ENCODE measurements around the gene CASP3.

Gene CASP3

DNA sequence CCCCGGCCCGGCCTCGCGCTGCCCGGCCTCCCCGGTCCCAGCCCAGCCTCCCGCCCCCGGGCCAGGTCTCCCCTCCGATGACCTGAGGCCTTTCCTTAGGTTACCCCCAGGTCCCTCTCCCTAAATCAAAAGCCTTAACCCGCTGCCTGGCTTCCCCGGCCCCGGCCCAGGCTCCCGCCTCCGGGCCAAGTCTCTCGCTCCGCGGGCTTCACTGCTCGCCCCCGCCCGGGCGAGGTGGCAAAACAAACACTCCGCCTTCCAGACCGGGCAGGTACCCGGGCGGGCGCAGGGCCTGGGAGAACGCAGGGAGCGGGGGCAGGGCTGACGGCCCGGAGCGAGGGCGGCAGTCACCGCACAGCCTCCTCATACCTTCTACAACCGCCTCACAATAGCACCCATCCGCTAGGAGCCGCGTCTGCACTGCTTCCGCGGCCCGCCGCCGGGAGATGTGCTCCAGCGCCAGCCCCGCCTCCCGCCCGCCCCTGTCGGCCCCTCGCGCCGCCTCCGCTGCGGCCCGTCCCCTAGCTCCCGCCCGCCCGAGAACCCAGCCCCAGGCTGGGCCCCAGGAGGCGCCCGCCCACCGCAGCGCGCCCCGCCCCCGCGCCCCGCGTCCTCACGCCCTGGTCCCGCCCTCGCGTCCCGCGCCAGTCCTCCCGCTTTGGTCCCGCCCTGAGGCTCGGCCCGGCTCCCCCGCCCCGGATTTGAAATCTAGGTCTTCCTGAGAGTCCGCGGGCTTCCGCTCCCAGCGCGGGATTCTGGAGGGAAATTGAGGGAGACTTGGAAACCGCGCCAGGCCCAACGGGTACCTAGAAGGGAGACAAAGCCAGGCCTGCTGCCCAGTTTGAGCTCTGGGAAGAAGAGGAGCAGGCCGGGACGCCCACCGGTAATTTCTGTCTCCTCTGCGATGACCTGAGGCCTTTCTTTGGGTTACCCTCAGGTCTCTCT lies at the start of gene CASP3, which contains the start of gene PRIMPOL:
Gene CASP3, minus strand, starts transcription at position 422 of the 945 bp plus-strand sequence. CDS start 10,994 bp downstream, outside the sequence.
Gene PRIMPOL, plus strand, starts transcription at position 713 of the 945 bp plus-strand sequence. CDS start 7,403 bp downstream, outside the sequence.
- DNase-seq (ENCODE audit: low read depth in 2 of 2): peak; percentile 94

DNA sequence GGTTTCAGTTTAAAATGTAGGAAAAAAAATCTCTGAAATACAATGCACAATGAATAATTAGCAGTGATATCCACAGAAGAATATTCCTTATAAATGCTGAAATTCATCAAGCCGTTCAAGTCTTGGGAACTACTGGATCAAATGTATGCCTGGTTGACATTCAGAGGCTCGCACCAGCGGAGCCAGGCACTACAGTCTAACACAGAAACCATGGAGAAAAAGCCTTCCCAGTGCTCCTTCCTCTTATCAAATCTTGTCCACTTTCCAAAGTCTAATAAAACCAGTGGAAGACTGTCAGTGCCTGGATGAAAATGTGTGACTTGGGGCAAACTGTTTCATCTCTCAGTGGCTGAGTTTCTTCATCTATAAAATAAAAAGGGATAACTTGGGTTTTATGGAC lies 48.7 kb upstream of the CASP3 start:
- DNase-seq (ENCODE audit: low read depth in 2 of 2): no peak

DNA sequence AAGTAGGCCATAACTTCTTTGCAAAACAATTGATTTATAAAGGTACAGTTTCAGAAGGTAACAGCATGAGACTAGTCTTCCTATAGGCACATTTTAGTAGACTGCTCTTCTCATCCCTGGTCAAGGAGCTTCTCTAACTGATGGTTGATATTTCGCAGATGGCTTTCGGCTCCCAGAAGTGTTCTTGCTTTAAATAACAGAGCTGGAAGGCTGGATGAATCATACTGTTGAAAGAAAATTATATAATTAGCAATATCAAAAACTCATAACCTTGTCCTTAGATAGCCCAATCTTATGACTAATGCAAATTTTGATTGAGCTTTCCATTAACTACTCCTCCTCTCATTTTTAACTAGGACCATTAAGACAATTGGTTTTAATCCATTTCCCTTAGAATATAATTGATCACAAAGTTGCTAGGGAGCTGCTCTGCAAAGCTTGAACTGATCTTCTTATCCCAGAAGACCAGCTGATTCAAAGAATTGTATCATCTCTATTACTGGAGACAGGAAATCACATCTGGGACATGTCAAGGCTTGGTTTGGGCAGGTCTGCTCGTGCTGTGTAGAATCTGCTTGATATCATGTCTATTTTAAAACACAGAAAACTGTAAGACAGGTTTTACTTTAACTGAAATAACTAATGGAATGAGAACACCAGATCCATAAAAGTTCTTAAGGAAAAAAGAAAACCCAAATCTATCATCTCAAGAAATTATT lies 46.1 kb upstream of the CASP3 start:
- no peak for DNase-seq (ENCODE audit: low read depth in 2 of 2)

DNA sequence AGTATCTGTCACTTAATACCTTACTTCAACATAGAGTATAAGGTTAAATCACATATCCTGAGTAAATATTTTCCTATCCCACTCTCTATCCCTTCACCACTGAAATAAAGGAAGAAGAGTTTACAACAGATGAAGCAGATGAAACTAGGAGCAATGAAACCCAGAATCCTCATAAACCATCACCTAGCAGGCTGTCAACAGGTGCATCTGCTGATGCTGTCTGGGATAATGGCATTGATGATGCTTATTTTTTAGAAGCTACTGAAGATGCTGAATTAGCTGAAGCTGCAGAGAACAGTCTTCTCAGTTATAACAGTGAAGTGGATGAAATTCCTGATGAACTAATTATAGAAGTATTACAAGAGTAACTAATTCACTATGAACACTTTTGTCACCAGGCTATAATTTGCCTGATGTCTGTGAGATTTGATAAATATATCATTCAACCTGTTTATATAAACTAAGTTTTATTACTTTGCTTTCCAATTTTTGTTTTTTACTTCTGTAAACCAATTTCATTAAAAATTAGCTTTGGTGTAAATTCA lies 45.2 kb upstream of the CASP3 start:
- DNase-seq (ENCODE audit: low read depth in 2 of 2): no peak

DNA sequence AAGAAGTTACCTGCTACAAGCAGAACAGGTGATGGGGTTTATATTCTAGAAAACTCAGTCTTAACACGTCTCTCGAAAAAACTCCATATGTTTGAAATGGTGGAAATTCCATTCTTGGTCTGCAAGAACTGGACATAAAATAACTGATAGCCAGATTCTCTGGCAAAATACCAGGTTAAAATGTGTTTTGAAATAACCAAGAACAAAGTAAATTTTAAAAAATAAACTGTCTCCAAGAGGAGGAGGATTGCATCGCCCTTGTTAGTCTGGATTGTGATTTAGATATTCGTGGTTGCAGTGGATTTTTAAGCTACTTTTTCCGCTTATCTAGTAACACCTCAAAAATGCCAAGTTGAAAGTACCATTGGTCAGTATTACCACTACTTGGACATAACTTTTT lies 43.8 kb upstream of the CASP3 start:
- DNase-seq (ENCODE audit: low read depth in 2 of 2): no peak

DNA sequence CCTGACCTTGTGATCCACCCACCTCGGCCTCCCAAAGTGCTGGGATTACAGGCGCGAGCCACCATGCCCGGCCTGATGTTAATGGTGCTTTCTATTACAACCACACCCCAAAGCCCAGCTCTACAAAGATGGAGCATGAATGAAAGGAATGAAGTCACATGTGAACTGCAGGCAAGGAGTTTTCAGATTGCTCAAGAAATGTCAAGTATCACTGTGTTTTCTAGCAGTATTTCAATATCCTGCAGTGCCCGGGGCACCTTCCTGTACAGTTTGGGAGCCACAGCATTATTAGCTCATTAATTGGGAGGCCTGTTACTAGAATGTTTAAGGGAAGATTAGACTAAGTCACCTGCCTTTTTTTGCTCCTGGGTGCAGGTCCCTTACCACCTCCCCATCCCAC lies 40.4 kb upstream of the CASP3 start:
- no peak for DNase-seq (ENCODE audit: low read depth in 2 of 2)

DNA sequence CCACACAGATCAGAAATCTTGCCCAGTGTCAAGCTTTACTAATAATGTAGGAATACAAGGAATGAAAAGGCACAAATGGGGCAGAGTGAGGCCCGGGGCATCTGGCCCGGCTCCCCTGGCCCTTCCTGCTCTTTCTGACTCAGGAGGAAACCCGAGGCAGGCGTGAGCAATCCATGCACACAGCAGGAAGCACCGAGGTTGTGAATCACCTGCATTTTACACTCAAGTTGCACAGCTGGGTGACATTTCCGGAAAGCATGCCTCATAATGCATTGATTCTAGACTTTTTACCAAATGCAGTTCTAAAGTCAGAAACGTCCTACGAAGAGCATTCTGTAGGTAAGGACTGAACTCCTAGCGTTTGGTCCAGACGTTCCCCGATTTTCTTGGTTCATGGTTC lies 39.2 kb upstream of the CASP3 start:
- peak; percentile 16 to 18 for DNase-seq (ENCODE audit: low read depth in 2 of 2)

DNA sequence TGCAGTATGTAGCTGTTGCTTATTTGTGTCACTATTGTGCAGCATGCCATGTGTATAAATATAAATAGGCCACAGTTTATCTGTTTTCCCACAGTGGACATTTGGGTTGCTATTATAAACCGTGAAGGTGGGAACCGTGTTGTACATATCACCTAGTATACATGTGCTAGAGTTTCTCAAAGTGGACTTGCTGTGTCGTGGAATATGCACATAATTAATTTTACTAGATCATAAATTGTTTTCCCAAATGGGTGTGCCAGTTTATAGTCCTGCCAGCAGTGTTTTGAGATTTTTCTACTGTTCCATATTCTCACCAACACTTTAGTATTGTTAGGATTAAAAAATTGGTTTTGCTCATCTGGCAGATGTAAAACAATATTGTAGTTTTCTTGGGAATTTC lies 38.8 kb upstream of the CASP3 start:
- DNase-seq (ENCODE audit: low read depth in 2 of 2): no peak

DNA sequence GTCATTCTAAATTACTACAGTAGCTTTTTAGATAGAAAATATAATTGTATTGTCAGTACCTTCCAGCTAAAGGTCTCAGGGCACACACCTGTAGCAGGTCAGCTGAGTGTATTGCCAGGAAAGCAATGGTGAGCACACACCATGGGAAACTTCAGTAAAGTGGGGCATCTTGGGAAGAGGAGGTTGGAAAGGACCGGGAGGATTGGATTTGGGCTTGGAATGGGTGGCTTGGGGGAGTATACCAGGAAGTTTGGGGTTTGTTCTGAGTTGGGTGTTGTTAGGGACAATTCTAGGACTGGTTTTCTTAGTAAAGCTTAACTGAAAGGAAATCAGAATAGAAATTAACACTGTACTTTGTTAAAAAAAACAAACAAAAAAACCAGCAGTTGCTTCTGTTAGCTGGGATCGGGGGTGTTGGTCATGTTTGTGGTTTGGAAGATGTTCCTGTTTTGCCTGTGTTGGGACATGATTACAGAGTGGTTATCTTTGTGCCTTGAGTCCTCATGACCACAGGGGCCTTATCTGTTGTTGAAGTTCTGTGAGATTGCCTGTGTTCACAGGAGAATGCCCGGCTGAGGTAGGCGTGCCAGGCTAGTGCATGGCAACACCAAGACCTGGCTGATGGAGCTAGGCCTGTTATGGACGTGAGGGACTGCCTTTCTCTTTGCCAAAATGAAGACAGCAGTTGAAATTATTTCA lies 35.4 kb upstream of the CASP3 start:
- DNase-seq (ENCODE audit: low read depth in 2 of 2): no peak

DNA sequence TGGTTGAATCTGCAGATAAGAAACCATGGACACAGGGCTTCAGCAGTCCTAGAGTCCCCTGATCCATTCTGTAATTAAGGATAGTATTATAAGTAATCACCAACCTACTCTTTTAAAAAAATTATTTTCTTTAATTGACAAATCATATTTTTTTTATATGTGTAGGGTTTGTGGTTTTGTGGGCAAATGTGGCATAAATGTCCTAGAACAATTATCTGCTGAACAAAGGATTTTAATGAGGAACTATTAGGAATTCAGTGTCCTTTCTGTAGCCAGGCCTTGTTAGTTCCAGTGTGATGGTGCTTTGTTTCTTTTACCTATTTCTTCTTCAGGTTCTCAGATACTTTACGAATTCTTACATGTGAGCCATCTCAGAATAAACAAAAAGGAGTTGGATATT lies 32.7 kb upstream of the CASP3 start:
- DNase-seq (ENCODE audit: low read depth in 2 of 2): no peak

DNA sequence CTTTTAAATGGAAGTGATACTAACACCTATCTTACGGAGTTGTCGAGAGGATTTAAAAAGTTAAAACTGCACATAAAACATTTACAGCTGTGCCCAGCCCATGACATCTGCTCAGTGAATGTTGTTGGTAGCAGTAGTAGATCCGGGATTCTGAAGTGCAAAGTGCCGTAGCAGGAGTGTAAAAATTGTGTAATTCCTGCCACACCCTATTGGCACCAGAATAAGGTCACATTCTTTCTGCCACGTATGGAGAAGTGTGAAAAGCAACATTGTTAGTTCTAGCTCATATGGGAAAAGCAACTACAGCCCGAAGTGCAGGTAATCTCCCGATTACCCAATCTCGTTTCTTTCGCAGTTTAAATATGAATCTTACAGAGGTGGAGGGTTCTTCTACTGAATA lies 31.5 kb upstream of the CASP3 start:
- DNase-seq (ENCODE audit: low read depth in 2 of 2): no peak

DNA sequence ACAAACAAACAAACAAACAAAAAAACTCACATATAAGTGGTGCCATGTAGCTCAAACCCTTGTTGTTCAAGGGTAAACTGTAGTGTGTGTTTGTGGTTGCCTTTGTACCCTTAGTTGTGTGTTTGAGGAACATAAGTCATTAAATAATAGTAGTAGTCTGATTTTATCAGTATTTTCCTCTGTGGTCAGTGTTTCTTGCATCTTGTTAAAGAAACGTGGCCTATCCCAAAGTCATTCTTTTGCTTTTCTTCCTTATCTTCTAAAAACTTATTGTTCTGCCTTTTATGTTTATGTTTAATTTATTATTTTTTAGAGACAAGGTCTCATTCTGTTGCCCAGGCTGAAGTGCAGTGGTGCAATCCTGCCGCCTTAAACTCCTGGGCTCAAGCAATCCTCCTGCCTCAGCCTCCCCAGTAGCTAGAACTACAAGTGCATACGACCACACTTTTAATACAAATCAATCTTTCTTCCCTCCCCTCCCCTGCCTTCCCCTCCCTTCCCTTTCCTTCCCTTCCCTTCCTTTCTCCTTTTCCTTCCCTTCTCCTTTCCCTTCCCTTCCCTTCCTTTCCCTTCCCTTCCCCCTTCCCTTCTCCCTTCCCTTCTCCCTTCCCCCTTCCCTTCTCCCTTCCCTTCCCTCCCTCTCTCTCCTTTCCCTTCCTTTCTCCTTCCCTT lies 26.7 kb upstream of the CASP3 start:
- DNase-seq (ENCODE audit: low read depth in 2 of 2): no peak

DNA sequence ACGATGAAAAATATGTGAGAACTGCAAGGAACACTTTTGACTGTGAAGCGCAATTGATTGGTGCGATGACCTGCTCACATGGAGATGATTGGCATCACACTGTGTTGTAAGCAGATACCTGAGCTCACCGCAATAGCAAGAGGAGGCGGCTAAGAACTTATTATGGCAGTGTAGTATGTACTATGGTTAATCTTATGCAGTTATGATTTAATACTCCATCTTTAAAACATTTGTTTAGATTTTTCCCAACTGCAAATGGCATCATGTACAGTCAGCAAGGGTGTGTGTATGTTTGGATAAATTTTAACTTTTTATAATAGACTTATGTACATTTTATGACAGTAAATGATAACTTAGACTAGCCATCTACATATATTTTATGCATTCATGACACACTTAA lies 25.8 kb upstream of the CASP3 start:
- no peak for DNase-seq (ENCODE audit: low read depth in 2 of 2)

DNA sequence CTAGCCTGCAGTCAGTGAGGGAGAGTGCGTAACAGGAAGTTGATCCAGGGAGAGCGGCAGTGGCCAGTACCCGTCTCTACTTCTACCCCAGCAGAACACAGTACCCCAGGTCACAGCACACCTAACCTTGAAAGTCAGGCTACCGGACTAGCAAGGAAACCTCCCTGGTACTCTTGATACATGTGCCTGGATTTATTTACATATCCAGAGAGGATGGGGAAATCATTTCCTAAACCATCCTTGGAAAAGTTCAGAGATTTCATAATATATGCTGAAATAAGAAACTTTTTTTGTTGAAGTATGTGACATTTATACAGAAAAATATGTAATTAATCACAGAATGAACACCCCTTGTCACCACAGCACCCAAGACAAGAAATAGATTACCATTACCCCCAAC lies 24.8 kb upstream of the CASP3 start:
- no peak for DNase-seq (ENCODE audit: low read depth in 2 of 2)

DNA sequence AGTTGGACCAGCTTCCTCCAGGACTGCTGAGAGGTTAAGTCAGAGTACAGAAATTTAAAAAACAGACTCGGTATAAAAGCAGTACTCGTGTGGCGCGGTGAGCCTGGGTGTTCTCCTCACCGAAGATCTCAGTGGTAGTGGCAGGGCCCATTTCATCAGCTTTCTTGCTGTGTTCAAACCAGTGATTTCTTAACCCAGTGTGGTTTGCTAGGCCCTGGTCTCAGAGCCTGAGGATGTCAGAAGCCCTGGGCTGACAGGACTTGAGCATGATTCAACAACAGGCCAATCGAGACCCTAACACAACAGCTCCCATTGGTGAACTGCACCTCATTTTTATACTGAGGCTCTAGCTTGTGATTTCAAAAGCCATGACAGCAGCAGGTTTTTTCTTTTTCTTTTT lies 23.5 kb upstream of the CASP3 start:
- no peak for DNase-seq (ENCODE audit: low read depth in 2 of 2)

DNA sequence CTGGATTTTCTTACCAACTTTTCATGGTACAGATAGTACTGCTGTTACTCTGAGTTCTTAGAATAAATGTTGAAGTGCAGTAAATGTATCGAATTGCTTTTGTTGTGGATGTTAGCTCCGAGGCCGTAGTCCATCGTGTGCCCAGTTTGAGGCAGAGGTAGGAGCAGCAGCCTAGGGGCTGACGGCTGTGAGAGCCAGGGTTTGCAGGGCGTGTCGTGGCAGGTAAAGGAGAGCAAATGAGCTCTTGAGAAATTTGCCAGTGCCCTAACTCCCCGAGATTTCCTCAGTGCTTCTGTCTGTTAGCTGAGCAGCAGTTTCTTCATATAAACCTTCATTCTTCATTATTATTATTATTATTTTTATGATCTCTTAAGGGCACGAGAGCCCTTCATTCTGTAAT lies 21.9 kb upstream of the CASP3 start:
- DNase-seq (ENCODE audit: low read depth in 2 of 2): no peak

DNA sequence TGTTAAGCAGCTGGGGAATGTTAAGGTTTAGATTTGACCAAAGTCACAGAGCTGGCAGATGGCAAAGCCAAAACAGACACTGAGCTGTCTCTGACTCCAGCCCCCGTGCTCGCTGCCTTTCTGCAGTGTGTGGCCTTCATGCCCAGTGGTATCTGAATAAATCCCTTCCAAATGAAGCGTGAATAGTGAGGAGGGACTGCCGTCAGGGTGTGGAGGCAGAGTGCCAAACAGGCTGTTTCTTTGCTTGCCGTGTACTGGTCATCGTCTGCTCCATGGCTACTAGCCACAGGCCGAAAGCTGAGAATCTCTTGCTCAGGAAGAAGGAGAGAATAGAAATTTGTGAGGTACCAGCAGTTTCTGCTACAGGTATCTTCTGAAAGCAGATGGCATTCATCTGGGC lies 20.0 kb upstream of the CASP3 start:
- DNase-seq (ENCODE audit: low read depth in 2 of 2): no peak

DNA sequence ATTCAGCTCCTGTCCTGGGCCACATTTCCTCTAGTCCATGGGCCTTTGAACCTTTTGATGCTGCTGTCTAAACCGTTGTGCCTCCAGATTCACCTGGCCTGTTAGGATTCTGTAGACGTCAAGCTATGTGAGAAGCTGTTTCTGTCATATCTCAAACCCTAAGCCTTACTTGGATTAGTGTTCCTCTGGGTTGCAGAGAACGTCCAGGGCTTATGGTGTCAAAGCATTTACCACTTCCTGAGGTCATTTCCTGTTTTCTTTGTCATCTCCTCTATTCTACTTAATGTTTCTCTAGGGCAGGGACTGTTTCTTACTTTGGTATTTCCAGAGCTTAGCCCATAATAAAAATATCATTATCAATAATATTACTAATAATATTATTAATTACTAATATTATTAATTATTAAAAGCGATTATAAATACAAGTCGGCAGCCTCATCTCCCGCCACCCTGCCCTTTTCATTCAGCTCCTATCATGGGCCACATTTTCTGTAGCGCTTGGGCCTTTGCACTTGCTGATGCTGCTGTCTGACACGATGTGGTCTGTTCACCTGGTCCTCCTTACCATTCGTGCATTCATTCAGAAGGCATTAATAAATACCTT lies 19.4 kb upstream of the CASP3 start:
- DNase-seq (ENCODE audit: low read depth in 2 of 2): no peak

DNA sequence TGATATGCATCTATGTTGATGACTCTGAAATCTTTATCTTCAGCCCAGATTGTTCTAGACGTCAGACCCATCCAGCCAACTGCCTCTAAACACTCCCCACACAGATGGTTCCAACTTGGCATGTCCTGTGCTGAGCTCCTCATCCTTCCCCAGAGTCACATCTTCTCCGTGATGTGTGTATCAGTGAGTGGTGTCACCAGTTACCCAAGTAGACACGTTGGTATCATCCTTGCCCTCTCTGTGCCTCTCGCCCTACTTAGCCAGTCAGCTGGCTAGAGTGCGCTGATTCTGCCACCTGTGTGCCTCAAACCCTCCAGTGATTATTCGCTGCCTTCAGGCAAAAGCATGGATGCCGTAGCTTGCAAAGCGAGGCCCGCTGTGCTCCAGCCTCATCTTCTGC lies 18.8 kb upstream of the CASP3 start:
- DNase-seq (ENCODE audit: low read depth in 2 of 2): no peak

DNA sequence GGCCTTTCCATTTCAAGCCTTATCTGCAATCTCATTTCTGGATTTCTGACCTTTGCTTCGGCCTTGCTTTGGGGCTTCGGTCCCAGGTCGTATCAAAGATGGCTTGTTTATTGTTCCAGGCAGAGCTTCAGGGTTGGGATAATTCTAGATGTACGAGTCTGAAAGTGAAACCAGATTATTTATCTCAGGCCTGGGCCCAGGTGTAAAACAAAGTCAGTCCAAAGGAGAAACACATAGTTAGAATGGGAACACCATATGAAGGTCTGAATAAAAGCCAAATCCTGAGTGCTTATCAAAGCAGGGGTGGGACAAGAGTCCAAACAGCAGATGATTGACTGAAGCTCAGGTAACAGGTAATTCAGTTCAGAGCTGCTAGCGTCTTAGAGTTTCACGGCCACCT lies 17.4 kb upstream of the CASP3 start:
- DNase-seq (ENCODE audit: low read depth in 2 of 2): no peak

All from stimulated activated CD4-positive, alpha-beta T cell treated with anti-CD3 and anti-CD28 coated beads, Interleukin-4, amount 100 ng/mL, for 48 hours (primary cell).